HG02763 (cell line): ENCODE measurements around the gene GALNT10.

ENCODE experiments used
- ATAC-seq: cut with Tn5 transposase; IDR thresholded peaks from one replicate; pipeline ENCODE4 v1.9.1; 2021; ENCODE audit warnings: mild to moderate bottlenecking, moderate library complexity; ENCODE audit not compliant: unreplicated experiment

GALNT10 gene

DNA sequence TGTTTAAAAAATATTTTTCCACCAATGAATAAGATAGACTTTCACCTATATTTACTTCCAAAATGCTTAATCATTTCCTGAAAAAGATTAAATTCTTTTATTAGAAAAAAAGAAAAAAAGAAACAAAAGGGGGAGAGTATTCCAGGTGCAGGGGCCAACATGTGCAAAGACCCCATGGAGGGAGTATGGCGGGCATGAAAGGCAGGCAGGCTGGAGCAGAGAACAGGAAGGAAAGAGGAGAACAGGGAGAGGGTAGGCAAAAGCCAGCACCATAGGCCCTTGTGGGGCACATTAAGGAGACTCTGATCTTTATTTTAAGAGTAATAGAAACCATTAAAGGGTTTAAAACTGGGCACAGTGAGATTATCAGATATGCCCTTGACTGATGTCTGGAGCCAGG is 238.8 kb downstream of the GALNT10 start:
- no peak for ATAC-seq

- ATAC-seq = no peak
These were observed 239.9 kb downstream of the GALNT10 start for GRCh38 chr5:154430466-154430865.

- no peak for ATAC-seq
These were observed 240.6 kb downstream of the GALNT10 start for GRCh38 chr5:154430961-154431630.

DNA sequence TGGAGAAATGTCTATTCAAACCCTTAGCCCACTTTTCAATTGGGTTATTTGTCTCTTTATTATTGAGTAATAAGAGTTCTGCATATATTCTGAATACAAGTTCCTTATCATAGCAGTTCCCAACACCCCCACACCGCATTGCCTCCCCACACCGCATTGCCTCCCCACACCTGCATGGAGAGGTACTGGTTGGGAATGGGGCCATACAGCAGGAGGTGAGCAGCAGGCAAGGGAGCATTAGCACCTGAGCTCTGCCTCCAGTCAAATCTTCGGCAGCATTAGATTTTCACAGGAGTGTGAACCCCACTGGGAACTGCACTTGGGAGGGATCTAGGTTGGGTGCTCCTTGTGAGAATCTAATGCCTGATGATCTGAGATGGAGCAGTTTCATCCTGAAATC is 244.7 kb downstream of the GALNT10 start:
- ATAC-seq = no peak

GRCh38 chr5:154437281-154437965 is 246.9 kb downstream of the GALNT10 start:
- ATAC-seq = no peak

GRCh38 chr5:154440540-154440939 is 250.0 kb downstream of the GALNT10 start:
- no peak for ATAC-seq

GRCh38 chr5:154442801-154443200 is 252.3 kb downstream of the GALNT10 start:
- no peak for ATAC-seq

DNA sequence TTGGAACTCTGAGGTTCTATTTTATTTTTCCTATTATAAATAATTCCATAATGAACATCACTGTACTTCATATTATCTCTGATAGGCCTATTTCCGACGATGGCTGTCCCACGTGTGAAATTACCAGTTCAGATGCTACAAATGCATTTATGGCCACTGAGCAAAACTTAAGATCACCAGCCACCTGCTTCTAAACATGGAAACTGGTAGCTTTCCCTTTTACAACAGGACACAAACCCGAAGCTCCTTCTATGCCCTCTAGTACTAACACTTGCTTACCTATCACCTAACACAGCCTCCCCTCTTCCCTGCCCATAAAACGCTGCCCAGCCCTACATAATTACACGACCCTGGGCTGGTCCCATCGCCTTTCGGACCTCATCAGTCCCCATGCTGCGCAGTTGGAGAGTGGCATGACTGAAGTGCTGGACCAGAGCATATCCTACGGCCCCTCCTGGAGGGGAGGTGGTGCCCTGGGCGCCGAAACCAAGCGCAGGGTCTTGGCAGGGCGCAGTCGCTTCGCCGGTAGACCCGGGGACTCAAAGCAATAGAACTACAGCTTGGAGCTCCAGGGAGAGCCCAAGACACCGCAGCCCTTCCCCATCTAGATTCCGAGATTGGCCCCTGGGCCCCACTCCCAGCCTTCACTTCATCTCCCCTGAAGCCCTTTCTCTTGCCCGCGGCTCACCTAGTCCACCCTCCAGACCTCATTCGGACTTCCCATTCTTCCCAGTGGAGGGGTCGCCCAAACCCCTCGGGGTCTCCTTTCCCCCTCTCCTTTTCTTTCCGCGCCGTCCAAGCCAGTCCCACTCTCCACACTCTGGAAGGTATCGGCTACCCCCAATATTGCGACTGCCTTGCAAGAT is 254.3 kb downstream of the GALNT10 start:
- no peak for ATAC-seq

DNA sequence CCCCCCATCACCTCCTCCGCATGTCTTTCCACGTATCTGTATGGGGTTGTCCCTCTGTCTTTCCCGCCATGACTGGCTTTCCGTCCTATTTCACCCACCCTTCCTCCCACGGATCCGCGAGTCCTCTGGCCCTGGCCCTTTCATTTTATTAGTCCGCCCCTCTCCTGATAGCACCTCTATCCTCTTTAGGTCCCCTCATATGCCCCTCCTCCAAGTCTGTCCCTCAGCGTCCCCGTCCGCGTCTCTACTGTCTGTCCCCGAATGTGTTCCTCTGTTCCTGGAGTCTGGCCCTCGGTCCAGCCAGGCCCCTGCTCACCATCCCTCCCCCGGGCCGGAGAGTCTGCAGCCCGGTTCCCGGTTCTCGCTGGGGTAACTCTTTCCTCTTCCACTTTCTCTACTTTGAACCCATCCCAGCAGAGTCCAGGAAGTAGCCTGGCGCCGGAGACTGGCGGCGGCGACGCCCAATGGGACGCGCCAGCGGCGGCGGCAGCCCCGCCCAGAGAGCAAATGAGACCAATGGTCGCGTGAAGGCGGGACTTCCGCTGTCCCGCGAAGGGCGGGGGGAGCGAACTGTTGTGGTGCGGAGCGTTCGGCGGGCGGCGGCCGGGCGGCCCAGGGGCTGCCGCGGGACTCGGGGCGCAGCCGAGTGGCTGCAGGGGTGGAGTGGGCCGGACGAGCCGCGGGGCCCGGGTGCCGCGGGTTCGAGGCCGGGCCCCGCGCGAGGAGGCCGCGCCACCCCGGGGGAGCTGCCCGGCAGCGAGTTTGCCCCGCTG is 255.1 kb downstream of the GALNT10 start, which contains the start of gene SAP30L:
SAP30L (plus strand) TSS at position 576 of the 773 bp plus-strand sequence. CDS start 608 bp downstream, outside the sequence.
- peak; percentile 90 for ATAC-seq

DNA sequence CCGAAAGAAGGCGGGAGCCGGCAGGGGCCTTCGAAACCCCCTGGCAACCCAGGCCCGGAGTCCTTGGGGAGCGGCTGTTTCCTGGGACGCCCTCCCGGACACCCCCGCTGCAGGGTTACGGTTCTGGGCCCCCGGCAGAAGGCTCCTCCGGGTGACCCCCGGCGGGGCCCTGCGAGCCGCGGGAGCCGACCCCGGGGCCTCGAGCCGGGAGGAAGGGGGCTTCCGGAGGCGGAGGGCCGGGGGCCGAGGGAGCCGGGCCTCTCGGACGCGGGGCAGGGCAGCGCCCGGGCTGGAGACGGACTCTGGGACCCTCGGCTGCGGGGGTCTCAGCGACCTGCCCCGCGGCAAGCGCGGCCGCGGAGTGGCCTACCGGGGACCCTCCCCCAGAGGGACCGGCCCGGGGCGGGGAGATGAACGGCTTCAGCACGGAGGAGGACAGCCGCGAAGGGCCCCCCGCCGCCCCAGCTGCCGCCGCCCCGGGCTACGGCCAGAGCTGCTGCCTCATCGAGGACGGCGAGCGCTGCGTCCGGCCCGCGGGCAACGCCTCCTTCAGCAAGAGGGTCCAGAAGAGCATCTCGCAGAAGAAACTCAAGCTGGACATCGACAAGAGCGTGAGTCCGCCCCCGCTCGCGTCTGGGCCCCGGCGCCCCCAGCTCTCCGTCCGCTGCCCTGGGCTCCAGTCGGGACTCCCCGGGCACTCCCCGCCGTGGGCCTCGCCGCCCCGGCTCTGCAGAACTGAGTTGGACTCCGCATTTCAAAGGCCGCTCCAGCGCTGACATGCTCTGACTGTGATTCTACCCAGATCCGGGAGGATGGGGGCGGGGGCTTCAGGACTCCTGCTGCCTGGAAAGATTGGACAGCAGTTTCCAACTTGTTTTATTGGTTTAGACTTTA is 255.9 kb downstream of the GALNT10 start:
- peak; percentile 18 for ATAC-seq

DNA sequence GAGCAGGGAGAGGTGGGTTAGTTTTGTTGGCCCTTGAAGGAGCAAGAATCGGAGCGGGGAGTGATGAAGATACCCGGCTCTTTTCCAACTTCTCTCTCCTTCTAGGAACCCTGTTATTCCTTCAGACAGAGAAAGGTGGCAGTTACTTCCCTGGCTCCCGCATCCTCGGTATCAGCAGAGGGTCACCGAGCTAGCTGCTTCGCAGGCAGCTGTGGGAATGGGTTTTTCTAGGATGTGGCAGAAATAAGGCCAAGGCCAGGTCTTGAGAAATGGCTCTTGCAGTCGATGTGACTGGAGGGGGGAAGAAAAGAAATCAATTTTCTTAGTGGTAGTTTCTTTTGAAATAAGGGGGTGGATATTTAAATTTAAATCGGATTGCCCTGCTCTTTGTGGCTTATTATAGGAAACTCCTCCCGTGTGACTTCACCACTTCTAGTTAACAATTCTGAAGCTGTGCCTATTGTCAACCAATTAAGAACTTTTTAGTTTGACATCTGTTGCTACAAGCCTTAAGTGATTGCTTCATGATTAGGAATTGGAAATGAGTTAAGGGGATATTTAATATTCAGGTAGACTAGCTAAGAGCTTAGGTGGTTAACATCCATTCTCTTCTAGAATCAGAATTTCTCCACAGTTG is 256.7 kb downstream of the GALNT10 start:
- ATAC-seq = no peak

GRCh38 chr5:154449786-154450185 is 259.3 kb downstream of the GALNT10 start:
- ATAC-seq = no peak

DNA sequence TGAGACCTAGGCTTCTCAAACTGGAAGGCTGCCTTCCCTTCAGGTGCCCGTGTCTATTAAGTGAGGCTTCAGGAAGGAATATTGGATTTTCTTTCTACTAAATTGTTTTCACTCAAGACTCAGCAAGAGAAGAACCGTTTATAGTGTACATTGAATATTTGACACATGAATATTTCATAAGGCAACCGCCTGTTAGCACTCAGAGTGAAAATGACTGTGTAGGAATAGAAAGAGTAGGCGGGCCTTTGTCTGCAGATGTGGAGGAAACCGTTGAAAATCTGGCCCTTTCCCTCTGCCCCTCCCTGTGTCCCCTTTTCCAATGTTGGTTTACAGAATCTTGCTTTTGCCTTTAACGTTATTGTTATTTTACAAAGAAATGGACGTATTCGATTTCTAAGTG is 261.4 kb downstream of the GALNT10 start:
- no peak for ATAC-seq

- no peak for ATAC-seq
These were observed 265.1 kb downstream of the GALNT10 start for GRCh38 chr5:154455585-154455984.

DNA sequence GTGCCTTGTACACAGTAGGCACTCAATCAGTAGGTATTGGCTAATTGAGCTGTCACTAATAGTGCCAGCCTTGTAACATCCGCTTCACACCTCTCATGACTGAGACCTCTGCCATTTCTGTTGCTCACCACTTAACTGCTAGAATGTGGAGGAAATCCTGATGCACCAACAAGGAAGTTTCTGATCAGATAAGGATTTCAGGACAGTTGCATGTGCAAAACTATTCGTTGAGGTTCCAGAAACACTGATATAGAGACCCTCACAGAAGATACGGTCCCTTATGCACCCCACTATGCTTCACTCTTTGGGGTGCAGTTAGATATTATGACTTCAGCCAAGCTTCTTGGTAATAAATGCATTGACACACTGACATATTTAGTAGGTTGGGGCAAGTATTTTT is 266.0 kb downstream of the GALNT10 start:
- no peak for ATAC-seq

DNA sequence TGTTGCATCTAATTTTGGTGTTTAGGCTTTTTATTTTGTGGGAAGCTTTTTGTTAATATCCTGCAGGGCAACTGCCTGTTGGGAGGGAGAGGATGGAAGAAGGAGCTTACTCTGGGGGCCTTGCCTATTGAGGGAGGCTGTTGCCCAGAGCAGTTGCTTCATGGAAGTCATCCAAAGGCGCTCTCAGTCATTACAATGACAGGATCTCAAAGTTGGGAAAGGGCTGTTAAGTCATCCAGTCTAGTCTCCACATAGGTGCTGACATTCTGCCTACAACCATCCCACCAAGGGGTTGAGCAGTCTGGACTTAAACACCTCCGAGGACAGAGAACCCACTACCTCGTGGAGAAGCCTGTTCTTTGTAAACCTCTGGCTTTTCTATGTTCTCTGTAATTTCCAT is 268.5 kb downstream of the GALNT10 start:
- no peak for ATAC-seq

DNA sequence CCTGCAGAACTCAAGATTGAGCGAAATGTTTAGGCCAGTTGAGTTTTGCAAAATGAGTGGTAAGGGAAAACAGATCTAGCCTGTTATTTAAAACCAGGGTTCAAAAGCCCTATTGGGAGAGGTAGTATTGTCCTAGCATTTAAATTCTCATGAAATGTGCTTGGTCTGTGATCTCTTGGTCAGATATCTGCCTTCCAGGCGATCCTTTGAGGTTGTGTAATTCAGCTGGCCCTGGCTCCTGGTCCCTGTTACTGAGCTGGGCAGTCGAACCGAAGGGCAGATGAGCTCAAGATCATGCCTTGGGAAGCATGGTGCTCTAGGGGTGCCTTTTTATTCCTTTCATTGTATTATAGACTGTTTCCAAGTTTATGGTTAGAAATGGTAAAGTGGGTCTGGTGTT is 269.6 kb downstream of the GALNT10 start:
- ATAC-seq = no peak

DNA sequence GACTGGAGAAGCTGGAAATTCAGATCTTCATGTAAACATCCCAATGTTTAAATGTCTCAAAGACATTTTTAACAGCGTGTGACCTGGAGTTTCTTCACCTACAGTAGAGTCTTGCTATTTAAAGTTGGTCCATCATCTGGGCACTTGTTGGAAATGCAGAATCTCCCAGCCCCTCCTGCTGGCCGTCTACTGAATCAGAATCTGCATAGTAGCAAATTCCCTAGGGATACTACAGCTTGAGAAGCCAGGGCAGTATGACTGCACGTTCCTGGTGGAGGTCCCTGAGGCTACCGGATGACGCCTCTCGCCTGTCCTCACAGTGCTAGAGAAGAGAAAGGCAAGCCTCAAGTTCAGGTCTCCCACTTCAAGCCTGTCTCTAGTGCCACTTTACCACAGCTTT is 271.0 kb downstream of the GALNT10 start:
- no peak for ATAC-seq

GRCh38 chr5:154464438-154464837 is 273.9 kb downstream of the GALNT10 start:
- ATAC-seq = no peak
